Chondrocyte (in vitro differentiated cells): ENCODE measurements around the gene PDZD2. TPM values are rescaled to one million over a fixed set of nuclear protein-coding genes. Genes with fewer than 3 reads are reported as not detected.
A peak's percentile ranks its signal among the peaks of the same experiment; 100 is the strongest.
"Not testable (repeated sequence)": the region's sequence is repeated elsewhere in the genome, so short reads cannot be mapped to it uniquely, and the experiment has no call there.

Experiments used
- DNase-seq: peaks from one replicate; pipeline ENCODE4 v3.0.0; 2021; ENCODE audit warnings: mixed read lengths, low spot score
- H3K27ac Mint-ChIP-seq: one replicate; pipeline ENCODE4 v1.8.0; 2021; ENCODE audit warnings: mild to moderate bottlenecking, moderate library complexity, mixed read lengths; ENCODE audit not compliant: unreplicated experiment
- H3K27me3 Mint-ChIP-seq: 2 replicates; pipeline ENCODE4 v1.8.0; 2021; ENCODE audit warnings: low read depth, mixed read lengths
- H3K36me3 Mint-ChIP-seq: 2 replicates; pipeline ENCODE4 v1.8.0; 2021; ENCODE audit warnings: low read depth, mixed read lengths
- H3K4me1 Mint-ChIP-seq: 2 replicates; pipeline ENCODE4 v1.8.0; 2021; ENCODE audit warnings: low read depth, mild to moderate bottlenecking, mixed read lengths
- H3K4me3 Mint-ChIP-seq: one replicate; pipeline ENCODE4 v1.8.0; 2021; ENCODE audit warnings: mild to moderate bottlenecking, moderate library complexity, mixed read lengths; ENCODE audit not compliant: unreplicated experiment
- H3K9me3 Mint-ChIP-seq: 2 replicates; pipeline ENCODE4 v1.8.0; 2021; ENCODE audit warnings: low read depth, mixed read lengths
- total RNA-seq: library from RNA; stranded (reverse); gene quantifications from 3 replicates; pipeline ENCODE4 v1.2.1, GENCODE V29; 2021
- TF ChIP-seq, protein P1 (sequence below): fragments of 200-600 bp; sonication (generic); IDR thresholded peaks from 2 replicates; pipeline ENCODE4 v1.5.0; 2021; ENCODE audit warnings: antibody characterized with exemption, mild to moderate bottlenecking, moderate library complexity

PDZD2 gene
- total RNA-seq, 1 donor from 2014 or later: 30.9 TPM

DNA sequence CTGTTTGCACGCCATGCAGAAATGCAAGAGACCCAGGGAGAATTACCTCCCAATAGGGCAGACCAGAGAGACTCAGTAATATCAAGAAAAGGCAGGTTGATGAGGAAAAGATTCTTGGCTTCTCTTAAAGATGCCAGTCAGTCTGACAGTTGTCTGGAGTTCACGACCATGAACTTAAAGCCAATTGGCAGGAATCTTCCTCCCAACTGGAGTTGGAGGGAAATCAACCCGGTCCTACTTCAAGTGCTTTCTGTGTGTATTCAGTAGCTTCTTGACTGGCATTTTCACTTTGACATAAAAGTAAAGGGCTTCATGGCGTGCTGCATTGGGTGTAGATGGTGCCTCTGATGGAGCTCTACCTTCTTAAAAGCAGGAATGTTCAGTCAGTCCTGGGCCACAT is 390.9 kb downstream of the PDZD2 start:
- no peak overlapping the region for H3K4me3 Mint-ChIP-seq
- peaks cover 83% of the 10 kb centered on the region for H3K4me1 Mint-ChIP-seq
- no peak for DNase-seq
- H3K27me3 Mint-ChIP-seq: no peaks in the 10 kb centered on the region
- TF ChIP-seq, protein P1, sequence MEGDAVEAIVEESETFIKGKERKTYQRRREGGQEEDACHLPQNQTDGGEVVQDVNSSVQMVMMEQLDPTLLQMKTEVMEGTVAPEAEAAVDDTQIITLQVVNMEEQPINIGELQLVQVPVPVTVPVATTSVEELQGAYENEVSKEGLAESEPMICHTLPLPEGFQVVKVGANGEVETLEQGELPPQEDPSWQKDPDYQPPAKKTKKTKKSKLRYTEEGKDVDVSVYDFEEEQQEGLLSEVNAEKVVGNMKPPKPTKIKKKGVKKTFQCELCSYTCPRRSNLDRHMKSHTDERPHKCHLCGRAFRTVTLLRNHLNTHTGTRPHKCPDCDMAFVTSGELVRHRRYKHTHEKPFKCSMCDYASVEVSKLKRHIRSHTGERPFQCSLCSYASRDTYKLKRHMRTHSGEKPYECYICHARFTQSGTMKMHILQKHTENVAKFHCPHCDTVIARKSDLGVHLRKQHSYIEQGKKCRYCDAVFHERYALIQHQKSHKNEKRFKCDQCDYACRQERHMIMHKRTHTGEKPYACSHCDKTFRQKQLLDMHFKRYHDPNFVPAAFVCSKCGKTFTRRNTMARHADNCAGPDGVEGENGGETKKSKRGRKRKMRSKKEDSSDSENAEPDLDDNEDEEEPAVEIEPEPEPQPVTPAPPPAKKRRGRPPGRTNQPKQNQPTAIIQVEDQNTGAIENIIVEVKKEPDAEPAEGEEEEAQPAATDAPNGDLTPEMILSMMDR: no peak
- peaks cover 1% of the 10 kb centered on the region for H3K36me3 Mint-ChIP-seq
- no peaks in the 10 kb centered on the region for H3K9me3 Mint-ChIP-seq
- H3K27ac Mint-ChIP-seq: peak overlapping the region; percentile 94

DNA sequence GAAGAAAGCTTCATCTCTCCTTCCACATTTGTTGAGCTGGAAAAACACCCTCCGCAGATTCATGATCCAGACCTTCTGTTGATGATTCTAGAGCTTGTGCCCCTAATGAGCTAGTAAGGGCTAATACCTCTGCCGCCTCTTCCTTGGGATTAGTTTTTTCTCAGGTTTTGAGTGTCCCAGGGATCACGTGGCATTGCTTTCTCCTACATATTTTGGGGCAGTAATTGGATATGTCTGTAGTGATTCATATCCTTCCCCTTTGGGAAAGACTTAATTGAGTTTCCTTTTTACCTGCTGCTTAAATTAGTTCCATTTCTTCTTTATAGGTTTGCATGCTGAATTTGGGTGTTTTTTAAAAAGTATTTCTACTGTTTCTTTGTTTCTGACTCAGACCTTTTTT is 391.3 kb downstream of the PDZD2 start:
- Mint-ChIP-seq H3K4me3 (no peak overlapping the region), H3K9me3 (no peaks in the 10 kb centered on the region), H3K36me3 (peaks cover 1% of the 10 kb centered on the region), H3K27ac (peak overlapping the region; percentile 94), H3K27me3 (no peaks in the 10 kb centered on the region), H3K4me1 (peaks cover 80% of the 10 kb centered on the region)
- TF ChIP-seq, protein P1: no peak
- DNase-seq: no peak

DNA sequence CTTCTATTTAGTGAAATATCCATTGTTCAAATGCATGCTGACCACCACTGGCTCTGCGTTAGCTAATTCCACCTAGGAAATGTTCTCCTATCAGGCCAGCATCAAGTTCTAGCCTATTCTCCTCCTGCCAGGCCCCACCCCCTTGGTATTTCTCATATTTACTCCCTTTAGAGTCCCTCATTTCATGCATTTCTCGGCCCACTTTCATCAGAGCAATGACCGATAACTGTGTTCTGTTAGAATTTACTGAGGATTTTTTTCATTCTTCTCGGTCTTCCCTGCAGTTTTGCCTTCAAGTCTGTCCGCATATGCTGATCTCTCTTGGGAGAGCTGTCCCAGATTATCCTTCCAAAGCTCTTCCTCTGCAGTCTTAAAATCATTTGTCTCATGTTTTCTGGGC is 391.8 kb downstream of the PDZD2 start:
- TF ChIP-seq, protein P1: no peak
- no peak overlapping the region for H3K4me3 Mint-ChIP-seq
- peaks cover 80% of the 10 kb centered on the region for H3K4me1 Mint-ChIP-seq
- peak overlapping the region; percentile 94 for H3K27ac Mint-ChIP-seq
- H3K9me3 Mint-ChIP-seq: no peaks in the 10 kb centered on the region
- peaks cover 1% of the 10 kb centered on the region for H3K36me3 Mint-ChIP-seq
- H3K27me3 Mint-ChIP-seq: no peaks in the 10 kb centered on the region
- no peak for DNase-seq

DNA sequence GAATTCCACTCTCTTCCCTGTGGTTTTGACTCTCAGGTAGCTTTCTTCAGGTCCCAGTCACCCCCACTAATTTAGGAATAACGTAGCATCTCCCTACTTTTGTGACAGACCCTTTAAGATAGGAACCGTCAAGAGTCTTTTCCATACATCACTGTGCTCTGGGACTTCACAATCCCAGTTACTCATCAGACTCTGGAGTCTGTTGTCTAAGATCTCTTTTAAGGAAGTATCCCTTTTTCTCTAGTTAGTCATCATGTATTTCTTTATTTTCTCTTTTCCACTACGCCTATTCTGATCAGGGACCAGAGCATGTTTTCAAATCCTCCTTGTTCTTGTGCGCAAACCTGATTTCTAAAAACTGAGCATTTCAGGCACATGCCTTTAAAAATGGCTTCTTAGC is 392.2 kb downstream of the PDZD2 start:
- peaks cover 1% of the 10 kb centered on the region for H3K36me3 Mint-ChIP-seq

DNA sequence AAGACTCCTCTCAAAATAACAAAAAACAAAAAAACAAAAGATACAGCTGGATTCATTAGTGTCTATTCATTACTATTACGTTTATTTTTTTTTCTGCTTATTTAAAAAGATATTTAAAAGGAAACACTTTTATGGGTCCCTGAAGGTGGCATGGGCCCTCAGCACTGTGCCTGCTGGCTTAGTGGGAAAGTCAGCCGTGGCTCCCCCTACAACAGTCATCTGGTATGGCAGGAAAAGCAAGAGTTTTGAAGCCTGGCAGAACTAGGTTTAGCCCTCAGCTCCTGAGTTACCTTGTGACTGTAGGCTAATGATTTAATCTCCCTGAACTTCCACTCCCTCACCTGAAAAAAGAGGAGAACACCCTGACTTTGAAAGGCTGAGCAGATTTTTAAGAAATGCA is 399.6 kb downstream of the PDZD2 start:
- Mint-ChIP-seq H3K36me3 (peaks cover 12% of the 10 kb centered on the region), H3K4me3 (no peak overlapping the region), H3K9me3 (no peaks in the 10 kb centered on the region), H3K4me1 (peaks cover 17% of the 10 kb centered on the region), H3K27ac (no peak overlapping the region), H3K27me3 (no peaks in the 10 kb centered on the region)
- no peak for DNase-seq
- TF ChIP-seq, protein P1: peak; percentile 36

More for the DNA sequence above, 392.2 kb downstream of the PDZD2 start:
- Mint-ChIP-seq H3K27ac (peak overlapping the region; percentile 94), H3K4me1 (peaks cover 76% of the 10 kb centered on the region), H3K27me3 (no peaks in the 10 kb centered on the region), H3K4me3 (no peak overlapping the region), H3K9me3 (no peaks in the 10 kb centered on the region)
- TF ChIP-seq, protein P1: no peak
- no peak for DNase-seq

DNA sequence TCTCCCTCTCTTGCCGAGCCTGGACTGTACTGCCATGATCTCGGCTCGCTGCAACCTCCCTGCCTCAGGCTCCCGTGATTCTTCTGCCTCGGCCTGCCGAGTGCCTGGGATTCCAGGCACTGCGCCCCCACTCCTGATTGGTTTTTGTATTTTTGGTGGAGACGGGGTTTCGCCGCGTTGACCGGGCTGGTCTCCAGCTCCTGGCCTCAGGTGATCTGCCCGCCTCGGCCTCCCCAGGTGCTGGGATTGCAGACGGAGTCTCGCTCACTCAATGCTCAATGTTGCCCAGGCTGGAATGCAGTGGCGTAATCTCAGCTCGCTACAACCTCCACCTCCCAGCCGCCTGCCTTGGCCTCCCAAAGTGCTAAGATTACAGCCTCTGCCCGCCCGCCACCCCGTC is 400.2 kb downstream of the PDZD2 start:
- not testable (repeated sequence) for H3K9me3 Mint-ChIP-seq, H3K27ac Mint-ChIP-seq, DNase-seq, H3K4me3 Mint-ChIP-seq, H3K27me3 Mint-ChIP-seq
- Mint-ChIP-seq H3K4me1 (peaks cover 17% of the 10 kb centered on the region), H3K36me3 (peaks cover 12% of the 10 kb centered on the region)

DNA sequence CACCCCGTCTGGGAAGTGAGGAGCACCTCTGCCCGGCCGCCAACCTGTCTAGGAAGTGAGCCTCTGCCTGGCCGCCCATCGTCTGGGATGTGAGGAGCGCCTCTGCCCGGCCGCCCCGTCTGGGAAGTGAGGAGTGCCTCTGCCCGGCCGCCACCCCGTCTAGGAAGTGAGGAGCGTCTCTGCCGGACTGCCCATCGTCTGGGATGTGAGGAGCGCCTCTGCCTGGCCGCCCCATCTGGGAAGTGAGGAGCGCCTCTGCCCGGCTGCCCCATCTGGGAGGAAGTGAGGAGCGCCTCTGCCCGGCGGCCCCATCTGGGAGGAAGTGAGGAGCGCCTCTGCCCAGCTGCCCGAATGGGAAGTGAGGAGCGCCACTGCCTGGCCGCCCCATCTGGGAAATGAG is 400.7 kb downstream of the PDZD2 start:
- H3K36me3 Mint-ChIP-seq: peaks cover 12% of the 10 kb centered on the region
- H3K27ac Mint-ChIP-seq, H3K27me3 Mint-ChIP-seq, DNase-seq, H3K9me3 Mint-ChIP-seq, H3K4me3 Mint-ChIP-seq: not testable (repeated sequence)
- peaks cover 21% of the 10 kb centered on the region for H3K4me1 Mint-ChIP-seq

DNA sequence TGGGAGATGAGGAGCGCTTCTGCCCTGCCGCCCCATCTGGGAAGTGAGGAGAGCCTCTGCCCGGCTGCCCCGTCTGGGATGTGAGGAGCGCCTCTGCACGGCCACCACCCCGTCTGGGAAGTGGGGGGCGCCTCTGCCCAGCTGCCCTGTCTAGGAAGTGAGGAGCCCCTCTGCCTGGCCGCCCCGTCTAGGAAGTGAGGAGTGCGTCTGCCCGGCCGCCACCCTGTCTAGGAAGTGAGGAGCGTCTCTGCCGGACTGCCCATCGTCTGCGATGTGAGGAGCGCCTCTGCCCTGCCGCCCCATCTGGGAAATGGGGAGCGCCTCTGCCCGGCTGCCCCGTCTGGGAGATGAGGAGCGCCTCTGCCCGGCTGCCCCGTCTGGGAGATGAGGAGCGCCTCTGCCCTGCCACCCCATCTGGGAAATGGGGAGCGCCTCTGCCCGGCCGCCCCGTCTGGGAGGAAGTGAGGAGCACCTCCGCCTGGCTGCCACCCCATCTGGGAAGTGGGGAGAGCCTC is 401.3 kb downstream of the PDZD2 start:
- Mint-ChIP-seq H3K4me1 (peaks cover 28% of the 10 kb centered on the region), H3K36me3 (peaks cover 12% of the 10 kb centered on the region)
- not testable (repeated sequence) for H3K4me3 Mint-ChIP-seq, H3K27ac Mint-ChIP-seq, H3K9me3 Mint-ChIP-seq, DNase-seq, H3K27me3 Mint-ChIP-seq
